ENCODE results near the gene MGAT5B. TPM values are rescaled to one million over a fixed set of nuclear protein-coding genes. Genes with fewer than 3 reads are reported as not detected.

MGAT5B gene
- total and polyA plus RNA-seq, 2 donors (not counting 1 experiment from before 2014, with no cell fraction given): 0.15 to 37.8 TPM

DNA sequence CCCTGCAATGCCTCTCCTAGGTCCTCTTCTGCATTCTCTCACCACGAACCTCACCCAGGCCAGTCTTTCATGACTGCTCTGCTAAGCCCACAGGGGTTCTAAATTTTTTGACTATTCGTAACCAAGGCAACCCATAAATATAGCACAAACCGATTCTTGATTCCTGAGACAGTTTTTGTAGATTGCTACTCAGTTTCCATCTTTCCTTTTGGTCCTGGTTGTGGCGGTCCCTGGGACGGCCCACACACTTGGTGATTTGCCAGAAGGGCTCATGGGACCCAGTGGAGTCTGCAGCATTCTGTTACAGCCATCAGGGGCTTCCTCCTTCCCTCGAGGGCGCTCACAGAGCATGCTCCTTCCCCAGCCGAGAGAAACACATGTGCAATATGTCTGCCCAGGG lies 23.4 kb upstream of the MGAT5B start:
- TF ChIP-seq, protein P1, sequence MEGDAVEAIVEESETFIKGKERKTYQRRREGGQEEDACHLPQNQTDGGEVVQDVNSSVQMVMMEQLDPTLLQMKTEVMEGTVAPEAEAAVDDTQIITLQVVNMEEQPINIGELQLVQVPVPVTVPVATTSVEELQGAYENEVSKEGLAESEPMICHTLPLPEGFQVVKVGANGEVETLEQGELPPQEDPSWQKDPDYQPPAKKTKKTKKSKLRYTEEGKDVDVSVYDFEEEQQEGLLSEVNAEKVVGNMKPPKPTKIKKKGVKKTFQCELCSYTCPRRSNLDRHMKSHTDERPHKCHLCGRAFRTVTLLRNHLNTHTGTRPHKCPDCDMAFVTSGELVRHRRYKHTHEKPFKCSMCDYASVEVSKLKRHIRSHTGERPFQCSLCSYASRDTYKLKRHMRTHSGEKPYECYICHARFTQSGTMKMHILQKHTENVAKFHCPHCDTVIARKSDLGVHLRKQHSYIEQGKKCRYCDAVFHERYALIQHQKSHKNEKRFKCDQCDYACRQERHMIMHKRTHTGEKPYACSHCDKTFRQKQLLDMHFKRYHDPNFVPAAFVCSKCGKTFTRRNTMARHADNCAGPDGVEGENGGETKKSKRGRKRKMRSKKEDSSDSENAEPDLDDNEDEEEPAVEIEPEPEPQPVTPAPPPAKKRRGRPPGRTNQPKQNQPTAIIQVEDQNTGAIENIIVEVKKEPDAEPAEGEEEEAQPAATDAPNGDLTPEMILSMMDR (IDR thresholded peaks at IDR 0.05): no peak
- TF ChIP-seq EZH2 (IDR thresholded peaks at IDR 0.05; ENCODE audit: borderline replicate concordance, insufficient read depth, low read depth, low read length, poor library complexity, severe bottlenecking): no peak
- intact Hi-C loops (cut with micrococcal nuclease): no loop called here
- Mint-ChIP-seq H3K27me3 (peaks cover 52% of the 10 kb centered on the region), H3K27ac (no peak overlapping the region), H3K4me3 (no peak overlapping the region), H3K9me3 (ENCODE audit: insufficient read depth) (no peaks in the 10 kb centered on the region), H3K4me1 (peaks cover 17% of the 10 kb centered on the region)
- 4% methylated on average over 8 of the region's 8 CpGs for WGBS (ENCODE audit: insufficient coverage)
- POLR2A ChIA-PET: no interaction called here
- Histone ChIP-seq H2AFZ (ENCODE audit: insufficient read depth, low read depth, low read length, poor library complexity, severe bottlenecking) (no peak overlapping the region), H3K79me2 (ENCODE audit: control insufficient read depth, insufficient read depth, low read length) (no peaks in the 10 kb centered on the region), H3K4me3 (ENCODE audit: control extremely low read depth in 1 of 5, extremely low read depth in 1 of 5, insufficient read depth in 1 of 5, low read depth in 2 of 5, low read length in 4 of 5) (no peak overlapping the region), H3K27ac (ENCODE audit: low read length in 2 of 2) (no peak overlapping the region), H3K4me2 (replicated peaks; ENCODE audit: low read depth, low read length, poor library complexity, severe bottlenecking) (no peak overlapping the region), H4K20me1 (ENCODE audit: control insufficient read depth, insufficient read depth, low read length, poor library complexity, severe bottlenecking) (no peaks in the 10 kb centered on the region), H3K36me3 (replicated peaks in 1 of 2; ENCODE audit: control extremely low read depth in 1 of 2, control insufficient read depth in 1 of 2, extremely low read depth in 1 of 2, insufficient read depth in 2 of 2, low read length in 1 of 2) (no peaks in the 10 kb centered on the region), H3K4me1 (ENCODE audit: control insufficient read depth in 2 of 2, insufficient read depth in 2 of 2, low read length in 2 of 2) (peaks cover 12 to 15% of the 10 kb centered on the region in 2 donors), H3K9ac (ENCODE audit: low read length) (no peak overlapping the region), H3K27me3 (replicated peaks in 1 of 4; ENCODE audit: control extremely low read depth in 1 of 4, control insufficient read depth in 3 of 4, insufficient read depth in 4 of 4, low read length in 3 of 4) (peaks cover 0 to 59% (median 14%) of the 10 kb centered on the region in 4 experiments), H3K9me3 (ENCODE audit: control extremely low read depth in 1 of 3, control insufficient read depth in 2 of 3, insufficient read depth in 1 of 3, low read length in 2 of 3) (peaks cover 0 to 8% (median 0%) of the 10 kb centered on the region in 3 donors)
- DNase-seq (no peak), ATAC-seq (ENCODE audit: low read depth) (no peak)
- CTCF ChIA-PET: interaction anchor here (0.9 kb wide), 1 partner anchor 211 kb away, joined by 3 read pairs; no protein-coding TSS in a partner anchor

DNA sequence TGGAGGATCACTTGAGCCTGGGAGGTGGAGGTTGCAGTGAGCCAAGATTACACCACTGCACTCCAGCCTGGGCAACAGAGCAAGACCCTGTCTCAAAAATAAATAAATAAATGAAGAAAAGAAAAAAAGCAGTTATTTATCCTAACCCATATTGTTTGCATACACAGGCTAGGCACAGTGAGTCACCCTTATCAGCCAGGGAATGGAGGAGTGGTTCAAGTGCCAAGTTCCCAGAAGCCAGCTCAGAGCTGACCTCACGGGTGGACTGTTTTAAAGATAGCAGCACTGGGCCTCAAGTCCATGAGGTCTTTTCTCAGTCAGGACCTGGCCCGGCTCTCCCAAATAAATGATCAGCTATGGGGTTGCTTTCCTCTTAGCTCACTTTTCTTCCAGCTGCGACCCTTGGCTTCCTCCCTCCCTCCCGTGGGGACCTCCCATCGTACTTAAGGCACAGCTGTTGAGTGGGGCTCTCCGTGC lies 22.6 kb upstream of the MGAT5B start:
- H3K4me1 ChIP-seq (ENCODE audit: control insufficient read depth in 2 of 2, insufficient read depth in 2 of 2, low read length in 2 of 2): peaks cover 9 to 11% of the 10 kb centered on the region in 2 donors
- H3K4me2 ChIP-seq (replicated peaks; ENCODE audit: low read depth, low read length, poor library complexity, severe bottlenecking): no peak overlapping the region
- H3K27me3 ChIP-seq (replicated peaks in 1 of 4; ENCODE audit: control extremely low read depth in 1 of 4, control insufficient read depth in 3 of 4, insufficient read depth in 4 of 4, low read length in 3 of 4): peaks cover 0 to 52% (median 14%) of the 10 kb centered on the region in 4 experiments
- no peaks in the 10 kb centered on the region for H3K9me3 Mint-ChIP-seq (ENCODE audit: insufficient read depth)
- no peak overlapping the region for H2AFZ ChIP-seq (ENCODE audit: insufficient read depth, low read depth, low read length, poor library complexity, severe bottlenecking)
- peaks cover 10% of the 10 kb centered on the region for H3K4me1 Mint-ChIP-seq
- ChIA-PET CTCF (interaction anchor here (0.9 kb wide), 1 partner anchor 210 kb away, joined by 3 read pairs; no protein-coding TSS in a partner anchor), POLR2A (no interaction called here)
- peaks cover 45% of the 10 kb centered on the region for H3K27me3 Mint-ChIP-seq
- TF ChIP-seq, protein P1 (IDR thresholded peaks at IDR 0.05): no peak
- TF ChIP-seq EZH2 (IDR thresholded peaks at IDR 0.05; ENCODE audit: borderline replicate concordance, insufficient read depth, low read depth, low read length, poor library complexity, severe bottlenecking): no peak
- no peak overlapping the region for H3K27ac ChIP-seq (ENCODE audit: low read length in 2 of 2)
- no peaks in the 10 kb centered on the region for H3K36me3 ChIP-seq (replicated peaks in 1 of 2; ENCODE audit: control extremely low read depth in 1 of 2, control insufficient read depth in 1 of 2, extremely low read depth in 1 of 2, insufficient read depth in 2 of 2, low read length in 1 of 2)
- H3K9ac ChIP-seq (ENCODE audit: low read length): no peak overlapping the region
- no peak for ATAC-seq (ENCODE audit: low read depth)
- no peak overlapping the region for H3K4me3 Mint-ChIP-seq
- DNase-seq: no peak
- 42% methylated on average over 2 of the region's 6 CpGs for WGBS (ENCODE audit: insufficient coverage)
- H3K9me3 ChIP-seq (ENCODE audit: control extremely low read depth in 1 of 3, control insufficient read depth in 2 of 3, insufficient read depth in 1 of 3, low read length in 2 of 3): peaks cover 0 to 13% (median 0%) of the 10 kb centered on the region in 3 donors
- H3K4me3 ChIP-seq (ENCODE audit: control extremely low read depth in 1 of 5, extremely low read depth in 1 of 5, insufficient read depth in 1 of 5, low read depth in 2 of 5, low read length in 4 of 5): no peak overlapping the region
- intact Hi-C loops (cut with micrococcal nuclease): no loop called here
- H4K20me1 ChIP-seq (ENCODE audit: control insufficient read depth, insufficient read depth, low read length, poor library complexity, severe bottlenecking): no peaks in the 10 kb centered on the region
- no peak overlapping the region for H3K27ac Mint-ChIP-seq
- H3K79me2 ChIP-seq (ENCODE audit: control insufficient read depth, insufficient read depth, low read length): no peaks in the 10 kb centered on the region

All from B cell (primary cell).